GM21737 (cell line): ENCODE data around the gene BHLHE40.

ENCODE experiments used
- ATAC-seq: cut with Tn5 transposase; IDR thresholded peaks from one replicate; pipeline ENCODE4 v1.9.1; 2021; ENCODE audit warnings: mild to moderate bottlenecking, moderate library complexity; ENCODE audit not compliant: unreplicated experiment

The BHLHE40 gene

GRCh38 chr3:4997946-4998345 is 18.7 kb downstream of the BHLHE40 start:
- ATAC-seq = no peak

- no peak for ATAC-seq
Observed at GRCh38 chr3:4999531-5000184, 20.4 kb downstream of the BHLHE40 start.

- ATAC-seq = no peak
Observed at GRCh38 chr3:5001135-5001534, 21.9 kb downstream of the BHLHE40 start.

- ATAC-seq = no peak
Observed at GRCh38 chr3:5001805-5002173, 22.6 kb downstream of the BHLHE40 start.

DNA sequence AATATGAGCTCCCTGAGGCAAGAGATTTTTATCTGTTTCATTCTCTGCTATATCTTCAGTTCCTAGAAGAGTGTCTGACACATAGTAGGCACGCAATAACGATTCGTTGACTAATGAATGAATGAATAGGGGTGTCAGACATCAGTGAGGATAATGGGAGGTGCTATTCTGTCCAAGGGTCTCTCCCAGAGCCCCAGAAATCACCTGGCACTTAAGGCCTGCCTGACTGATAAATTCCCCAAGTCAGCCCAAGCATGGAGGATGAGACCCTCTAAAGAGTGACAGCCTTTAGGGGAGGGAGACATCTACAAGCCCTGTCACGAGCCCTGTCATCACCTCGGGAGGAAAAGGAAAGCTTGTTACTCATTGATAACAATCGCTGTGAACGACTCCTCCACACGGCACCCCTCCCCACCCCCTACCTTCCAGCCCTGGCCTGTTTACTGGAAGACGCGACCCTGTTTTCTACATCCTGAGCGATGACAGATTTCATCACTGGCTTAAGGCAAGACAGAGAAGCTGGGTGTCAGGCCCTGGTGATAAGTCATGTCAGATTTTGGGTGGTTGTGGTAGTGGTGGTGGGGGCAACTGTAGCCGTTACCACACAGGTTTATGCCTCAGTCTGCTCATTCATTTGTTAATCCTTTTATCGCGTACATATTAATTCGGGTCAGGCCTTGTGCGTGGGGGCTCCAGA is 23.1 kb downstream of the BHLHE40 start:
- ATAC-seq = no peak

GRCh38 chr3:5002871-5003247 is 23.6 kb downstream of the BHLHE40 start:
- ATAC-seq = no peak

DNA sequence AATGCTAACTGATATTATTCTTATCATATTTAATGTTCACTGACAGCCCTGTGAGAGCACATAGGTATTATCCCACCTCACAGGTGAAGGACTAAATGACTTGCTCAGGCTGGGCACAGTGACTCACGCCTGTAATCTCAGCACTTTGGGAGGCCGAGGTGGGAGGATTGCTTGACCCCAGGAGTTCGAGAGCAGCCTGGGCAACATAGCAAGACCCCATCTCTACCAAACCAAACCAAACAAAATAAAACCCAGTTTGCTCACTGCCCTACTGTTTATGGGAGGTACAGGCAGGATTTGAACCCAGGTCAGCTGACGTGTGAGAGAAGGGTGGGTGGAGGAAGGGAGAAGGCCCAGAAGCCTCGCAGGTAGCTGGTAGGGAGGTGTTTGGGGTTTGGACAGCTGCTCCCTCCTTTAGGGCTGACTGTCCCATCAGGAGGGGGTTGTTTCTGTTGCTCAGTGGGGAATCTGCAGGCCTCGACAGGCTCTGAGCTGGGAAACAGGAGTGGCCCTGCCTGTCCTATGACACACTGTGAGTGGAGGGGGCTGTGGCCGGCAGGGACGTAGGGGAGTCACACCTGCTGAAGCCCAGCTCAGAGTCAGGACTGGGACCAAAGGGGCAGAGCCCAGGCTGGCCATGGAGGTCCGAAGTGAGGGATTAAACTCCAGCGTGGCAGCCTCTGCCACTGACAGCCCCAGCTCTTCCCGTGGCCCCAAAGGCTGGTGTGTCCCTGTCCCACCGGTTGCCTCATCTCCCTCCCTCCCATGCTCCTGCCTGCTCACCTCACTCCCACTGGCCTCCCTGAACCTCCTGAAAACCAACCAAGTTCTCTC is 25.3 kb downstream of the BHLHE40 start:
- ATAC-seq = no peak

DNA sequence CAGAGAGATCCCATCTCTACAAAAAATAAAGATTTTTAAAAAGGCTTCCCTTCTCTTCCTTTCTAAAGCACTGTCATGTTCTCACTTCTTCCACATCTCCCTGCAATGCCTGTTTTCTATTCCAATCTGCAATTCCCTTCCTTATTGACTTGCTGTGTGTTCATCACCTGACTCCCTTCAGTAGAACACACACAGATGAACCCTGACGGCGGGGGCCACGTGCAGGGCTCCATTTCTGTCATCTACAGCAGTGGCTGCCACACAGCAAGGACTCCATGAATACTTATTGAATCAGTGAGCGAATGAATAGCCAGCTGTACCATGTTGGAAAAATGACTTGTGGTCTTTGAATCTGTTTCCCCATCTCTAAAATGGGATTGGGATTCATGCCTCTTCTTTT is 26.1 kb downstream of the BHLHE40 start:
- no peak for ATAC-seq

- ATAC-seq = peak; percentile 65
Observed at GRCh38 chr3:5006755-5007202, 27.5 kb downstream of the BHLHE40 start.

DNA sequence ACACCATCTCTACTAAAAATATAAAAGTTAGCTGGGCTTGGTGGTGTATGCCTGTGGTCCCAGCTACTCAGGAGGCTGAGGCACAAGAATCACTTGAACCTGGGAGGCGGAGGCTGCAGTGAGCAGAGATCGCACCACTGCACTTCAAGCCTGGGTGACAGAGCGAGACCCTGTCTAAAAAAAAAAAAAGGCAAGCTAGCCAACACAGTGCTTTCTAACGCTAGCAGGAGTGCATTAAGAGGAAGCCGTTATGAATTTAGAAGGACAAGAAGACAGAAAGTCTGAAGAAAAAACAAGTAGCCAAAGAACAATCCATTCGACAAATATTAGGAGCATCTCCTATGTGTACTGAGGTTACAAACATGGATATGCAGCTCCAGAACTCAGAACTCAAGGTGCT is 28.6 kb downstream of the BHLHE40 start:
- ATAC-seq = no peak

DNA sequence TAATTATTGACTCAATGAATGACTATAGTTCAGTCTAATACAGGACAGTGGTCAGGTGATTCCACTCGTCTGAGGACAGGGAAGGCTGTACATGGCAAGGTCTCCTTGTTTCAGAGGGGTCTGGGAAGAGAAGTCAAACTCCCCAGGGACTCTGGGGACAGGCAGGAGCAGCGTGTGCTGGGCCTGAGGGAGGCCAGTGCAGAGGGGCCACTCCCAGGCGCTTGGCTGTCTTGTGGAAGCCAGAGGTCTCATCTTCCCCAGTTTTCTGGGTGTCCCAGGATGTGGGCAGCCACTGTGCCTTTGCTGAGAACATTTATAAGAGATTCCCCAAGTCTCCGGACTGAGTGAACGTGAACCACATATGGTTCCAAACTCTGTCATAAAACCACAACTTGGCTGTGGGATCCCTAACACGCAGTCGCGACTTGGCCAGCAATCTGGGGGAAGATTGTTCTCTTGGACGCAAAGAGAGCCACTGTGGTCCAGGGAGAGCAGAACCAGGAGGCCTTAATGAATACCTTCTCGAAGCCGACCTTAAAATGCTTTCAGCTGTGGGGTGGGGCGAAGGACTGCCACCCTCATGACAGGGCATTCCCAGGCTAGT is 30.4 kb downstream of the BHLHE40 start:
- ATAC-seq = no peak

DNA sequence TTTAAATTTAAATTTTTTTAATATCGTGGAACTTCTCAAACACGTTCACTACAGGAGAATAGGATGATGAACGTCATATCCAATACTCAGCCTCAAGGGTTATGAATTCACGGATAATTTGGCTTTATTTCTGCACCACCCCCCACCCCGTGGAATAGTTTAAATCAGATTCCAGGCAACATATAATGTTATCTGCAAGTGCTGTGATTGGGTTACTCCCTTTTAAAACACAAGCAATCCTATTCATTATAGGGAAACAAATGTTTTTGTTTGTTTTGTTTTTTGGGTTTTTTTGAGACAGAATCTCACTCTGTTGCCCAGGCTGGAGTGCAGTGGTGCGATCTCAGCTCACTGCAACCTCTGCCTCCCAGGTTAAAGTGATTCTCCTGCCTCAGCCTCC is 30.9 kb downstream of the BHLHE40 start:
- ATAC-seq = no peak

GRCh38 chr3:5010706-5011554 is 31.7 kb downstream of the BHLHE40 start:
- ATAC-seq = no peak

GRCh38 chr3:5011555-5012256 is 32.5 kb downstream of the BHLHE40 start:
- peak; percentile 49 for ATAC-seq

DNA sequence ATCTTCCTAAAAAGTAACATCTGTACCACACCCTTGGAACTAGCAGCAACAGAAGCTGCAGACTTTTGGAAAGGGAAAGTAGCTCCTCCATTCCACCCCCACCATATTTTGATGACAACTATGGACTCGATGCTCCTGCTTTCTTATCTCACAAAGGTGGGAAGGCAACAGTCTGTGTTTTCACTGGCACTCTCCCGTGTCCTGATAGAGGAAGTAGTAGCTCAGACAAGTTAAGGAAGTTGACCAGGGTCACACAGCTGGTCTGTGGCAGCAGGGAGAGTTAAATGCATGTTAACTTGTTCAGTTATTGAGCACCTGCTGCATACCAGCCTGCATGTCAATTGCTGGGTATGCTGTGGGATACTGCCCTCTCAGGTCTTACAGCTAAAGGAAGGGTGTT is 33.1 kb downstream of the BHLHE40 start:
- no peak for ATAC-seq

- no peak for ATAC-seq
Observed at GRCh38 chr3:5013021-5013906, 34.0 kb downstream of the BHLHE40 start.

DNA sequence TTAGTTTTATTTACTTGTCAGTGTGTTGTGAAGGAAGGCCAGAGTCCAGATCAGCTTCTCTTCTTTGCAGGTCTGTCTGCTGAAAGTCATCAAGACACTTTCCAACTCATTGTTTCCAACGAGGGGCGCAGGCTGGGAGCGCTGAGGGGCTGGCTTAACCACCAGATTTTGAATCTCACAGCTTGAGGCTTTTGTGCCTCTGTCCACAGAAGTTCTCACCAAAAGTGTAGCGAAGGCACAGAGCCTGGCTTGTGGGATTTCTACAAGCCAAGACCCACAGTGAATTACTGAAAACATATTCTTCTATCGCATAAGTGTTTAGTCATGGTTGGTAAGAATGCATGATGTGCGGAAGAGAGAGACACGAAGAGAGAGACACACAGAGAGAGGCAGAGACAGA is 35.2 kb downstream of the BHLHE40 start:
- ATAC-seq = no peak

DNA sequence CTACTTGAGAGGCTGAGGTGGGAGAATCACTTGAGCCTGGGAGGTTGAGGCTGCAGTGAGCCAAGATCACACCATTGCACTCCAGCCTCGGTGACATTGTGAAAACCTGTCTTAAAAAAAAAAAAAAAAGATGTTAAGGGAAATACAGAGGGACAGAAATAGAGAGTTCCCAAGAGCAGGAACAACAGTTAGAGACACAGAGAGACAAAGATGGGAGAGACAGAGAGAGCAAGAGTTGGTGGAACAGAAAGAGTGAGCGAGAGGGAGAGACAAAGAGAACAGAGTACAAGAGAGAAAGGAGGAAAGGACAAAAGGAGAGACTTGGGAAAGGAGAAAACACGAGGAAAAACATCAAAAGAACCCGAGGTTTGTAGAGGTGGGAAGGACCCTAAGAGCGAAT is 35.8 kb downstream of the BHLHE40 start:
- no peak for ATAC-seq
